ENCODE data around the gene PPP2R2C. TPM values are rescaled to one million over a fixed set of nuclear protein-coding genes. Genes with fewer than 3 reads are reported as not detected.

The PPP2R2C gene
- total and polyA plus RNA-seq, 10 of the 15 experiments (the other 5 are each of a cell fraction or from before 2014, with no cell fraction given), result 0.13 to 0.15 TPM; not detected in 8

DNA sequence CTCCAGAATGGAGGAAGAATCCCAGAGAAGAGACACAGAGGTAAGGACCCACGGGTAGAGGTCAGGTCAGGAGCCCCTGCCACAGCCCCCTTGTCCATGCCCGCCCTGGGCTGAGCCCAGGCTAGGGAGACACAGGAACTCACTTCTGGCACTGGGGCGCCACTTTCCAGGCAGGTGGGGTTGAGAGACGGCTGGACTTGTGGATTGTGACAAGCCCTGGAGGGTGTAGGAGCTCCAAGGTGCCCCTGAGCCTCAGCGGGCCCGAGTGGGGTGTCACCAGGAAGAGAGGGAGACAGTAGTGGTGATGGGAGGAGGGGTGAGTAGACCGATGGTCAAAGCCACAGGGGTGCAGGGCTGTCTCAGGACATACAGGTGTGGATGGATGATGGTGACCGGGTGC lies 143.9 kb downstream of the PPP2R2C start:
- Histone ChIP-seq H3K27ac (ENCODE audit: control insufficient read depth, insufficient read depth) (no peak overlapping the region), H3K4me2 (ENCODE audit: control insufficient read depth, insufficient read depth) (no peak overlapping the region), H3K9me3 (replicated peaks; ENCODE audit: control insufficient read depth, insufficient read depth, low read length) (no peaks in the 10 kb centered on the region; the same call in 2 of the 3 replicates), H3K9ac (ENCODE audit: control insufficient read depth, insufficient read depth, low read length) (no peak overlapping the region), H3K4me1 (ENCODE audit: control insufficient read depth, insufficient read depth, low read length) (no peaks in the 10 kb centered on the region; the same call in 1 of the 2 replicates), H3K4me3 (no peak overlapping the region), H4K20me1 (ENCODE audit: control insufficient read depth, insufficient read depth) (no peaks in the 10 kb centered on the region), H3K79me2 (ENCODE audit: control insufficient read depth, insufficient read depth, low read length) (no peaks in the 10 kb centered on the region), H2AFZ (ENCODE audit: control insufficient read depth, low read depth, low read length) (no peak overlapping the region), H3K27me3 (replicated peaks in 1 of 2; ENCODE audit: control insufficient read depth in 2 of 2, insufficient read depth in 2 of 2, low read length in 1 of 2) (peaks cover 3% of the 10 kb centered on the region in 2 experiments; a peak in 3 of 4 replicates), H3K36me3 (ENCODE audit: control insufficient read depth in 2 of 2, insufficient read depth in 2 of 2, low read length in 1 of 2) (no peaks in the 10 kb centered on the region)
- in situ Hi-C loops (cut with MboI) (loop anchor here (5.0 kb wide), 3 partner anchors 76 to 331 kb away; no protein-coding TSS in a partner anchor), intact Hi-C loops (cut with micrococcal nuclease; ENCODE audit: unreplicated experiment) (no loop called here)
- ATAC-seq (no peak), FAIRE-seq (no peak), DNase-seq (ENCODE audit: low read depth, low spot score) (no peak)
- 6% methylated on average over 7 of the region's 8 CpGs for WGBS (ENCODE audit: insufficient coverage, insufficient replicate concordance, low lambda C conversion rate, missing lambda C conversion rate)
- no TSS peak for BruUV-seq (replicated peaks)
- ChIA-PET CTCF (interaction anchor here (0.8 to 20.1 kb wide), 10 partner anchors 10 to 331 kb away, joined by 3 to 469 read pairs (median 6); partner anchors contain the start of gene WFS1), RAD21 (ENCODE audit: unreplicated experiment) (interaction anchor here (1.4 to 8.5 kb wide), 6 partner anchors 50 to 330 kb away, joined by 3 to 222 read pairs (median 18); partner anchors contain the start of gene WFS1), POLR2A (no interaction called here), SMC1A (ENCODE audit: uncharacterized antibody, unreplicated experiment) (interaction anchor here (1.4 to 7.0 kb wide), 7 partner anchors 58 to 330 kb away, joined by 3 to 137 read pairs (median 24); partner anchors contain the start of gene WFS1)
- TF ChIP-seq RBBP5 (conservative IDR thresholded peaks at IDR 0.05), result no peak
- no peak for TF ChIP-seq SREBF2 (IDR thresholded peaks at IDR 0.05; ENCODE audit: low read length)
- no peak for TF ChIP-seq SIN3A (IDR thresholded peaks at IDR 0.05; ENCODE audit: low read depth, low read length)
- no peak for TF ChIP-seq SREBF1 (IDR thresholded peaks at IDR 0.05; ENCODE audit: low read length)
- TF ChIP-seq CBFB (IDR thresholded peaks at IDR 0.05; ENCODE audit: low read depth), result no peak
- no peak for TF ChIP-seq ZNF217 (IDR thresholded peaks at IDR 0.05)
- no peak for TF ChIP-seq ESRRA (IDR thresholded peaks at IDR 0.05; ENCODE audit: low read length)
- no peak for TF ChIP-seq ZNF384 (IDR thresholded peaks at IDR 0.05; ENCODE audit: borderline replicate concordance, low read depth, low read length)
- TF ChIP-seq, protein P1, sequence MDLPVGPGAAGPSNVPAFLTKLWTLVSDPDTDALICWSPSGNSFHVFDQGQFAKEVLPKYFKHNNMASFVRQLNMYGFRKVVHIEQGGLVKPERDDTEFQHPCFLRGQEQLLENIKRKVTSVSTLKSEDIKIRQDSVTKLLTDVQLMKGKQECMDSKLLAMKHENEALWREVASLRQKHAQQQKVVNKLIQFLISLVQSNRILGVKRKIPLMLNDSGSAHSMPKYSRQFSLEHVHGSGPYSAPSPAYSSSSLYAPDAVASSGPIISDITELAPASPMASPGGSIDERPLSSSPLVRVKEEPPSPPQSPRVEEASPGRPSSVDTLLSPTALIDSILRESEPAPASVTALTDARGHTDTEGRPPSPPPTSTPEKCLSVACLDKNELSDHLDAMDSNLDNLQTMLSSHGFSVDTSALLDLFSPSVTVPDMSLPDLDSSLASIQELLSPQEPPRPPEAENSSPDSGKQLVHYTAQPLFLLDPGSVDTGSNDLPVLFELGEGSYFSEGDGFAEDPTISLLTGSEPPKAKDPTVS (IDR thresholded peaks at IDR 0.05; ENCODE audit: low read depth, low read length), result no peak
- TF ChIP-seq, protein P2, sequence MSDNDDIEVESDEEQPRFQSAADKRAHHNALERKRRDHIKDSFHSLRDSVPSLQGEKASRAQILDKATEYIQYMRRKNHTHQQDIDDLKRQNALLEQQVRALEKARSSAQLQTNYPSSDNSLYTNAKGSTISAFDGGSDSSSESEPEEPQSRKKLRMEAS (IDR thresholded peaks at IDR 0.05; ENCODE audit: low read depth, low read length), result no peak
- TF ChIP-seq RFX5 (IDR thresholded peaks at IDR 0.05; ENCODE audit: low read depth, low read length), result no peak
- TF ChIP-seq RAD21 (IDR thresholded peaks at IDR 0.05; ENCODE audit: insufficient read depth, low read depth, low read length), result no peak
- TF ChIP-seq, protein P3, sequence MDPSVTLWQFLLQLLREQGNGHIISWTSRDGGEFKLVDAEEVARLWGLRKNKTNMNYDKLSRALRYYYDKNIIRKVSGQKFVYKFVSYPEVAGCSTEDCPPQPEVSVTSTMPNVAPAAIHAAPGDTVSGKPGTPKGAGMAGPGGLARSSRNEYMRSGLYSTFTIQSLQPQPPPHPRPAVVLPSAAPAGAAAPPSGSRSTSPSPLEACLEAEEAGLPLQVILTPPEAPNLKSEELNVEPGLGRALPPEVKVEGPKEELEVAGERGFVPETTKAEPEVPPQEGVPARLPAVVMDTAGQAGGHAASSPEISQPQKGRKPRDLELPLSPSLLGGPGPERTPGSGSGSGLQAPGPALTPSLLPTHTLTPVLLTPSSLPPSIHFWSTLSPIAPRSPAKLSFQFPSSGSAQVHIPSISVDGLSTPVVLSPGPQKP (IDR thresholded peaks at IDR 0.05; ENCODE audit: low read depth, low read length), result no peak

Data from GM12878 (cell line).